NT2/D1 (cell line): ENCODE measurements around the gene CLEC5A.

Source experiments
- SUZ12 ChIP-seq: IDR thresholded peaks from 2 replicates; pipeline ENCODE4 v1.6.1; 2011; ENCODE audit not compliant: insufficient read length, insufficient read depth; ENCODE audit errors: extremely low read depth
- YY1 ChIP-seq: IDR thresholded peaks from 2 replicates; pipeline ENCODE4 v1.6.1; 2011; ENCODE audit not compliant: insufficient read length, insufficient read depth

DNA sequence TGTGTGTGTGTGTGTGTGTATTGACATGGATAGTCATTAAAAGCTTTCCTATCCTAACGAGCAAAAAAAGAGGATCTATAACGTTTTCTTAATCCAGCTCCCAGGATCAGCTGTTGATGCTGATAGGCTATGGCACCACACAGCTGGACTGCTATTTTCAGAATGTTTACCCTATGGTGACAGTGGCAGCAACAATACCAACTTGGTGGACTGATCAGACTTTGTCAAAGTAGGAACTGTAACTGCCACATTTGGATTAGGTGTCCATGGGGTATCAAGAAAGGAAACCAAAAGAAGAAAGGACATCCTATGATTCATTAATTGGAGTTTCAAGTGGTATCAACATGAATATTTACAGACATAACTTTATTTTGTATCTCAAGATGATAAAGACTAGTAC is 2.7 kb upstream of the CLEC5A start:
- TF ChIP-seq SUZ12 (no peak), YY1 (no peak)
